GM23338 (cell line): ENCODE data around the gene ARRDC2. TPM values are rescaled to one million over a fixed set of nuclear protein-coding genes. Genes with fewer than 3 reads are reported as not detected.

ENCODE experiments used
- ATAC-seq: fragments of 200-7000 bp; cut with Tn5 transposase; 3 replicates; pipeline ENCODE4 v1.9.1; 2020
- DNase-seq: peaks from one replicate; pipeline ENCODE4 v3.0.0-alpha.2; 2015; ENCODE audit warnings: low spot score
- H2AFZ ChIP-seq: fragments of 200-600 bp; sonication (generic); 2 replicates; pipeline ENCODE4 v1.8.0; 2016; ENCODE audit warnings: antibody characterized with exemption, mild to moderate bottlenecking, moderate library complexity
- H3F3A ChIP-seq: fragments of 200-600 bp; sonication (generic); replicated peaks from 2 replicates; pipeline ENCODE4 v1.8.0; 2017; ENCODE audit warnings: antibody characterized with exemption, mixed run types, low read depth
- H3K27ac ChIP-seq: fragments of 200-600 bp; sonication (generic); 2 replicates; pipeline ENCODE4 v1.6.1; 2016; ENCODE audit warnings: low read depth
- H3K27me3 ChIP-seq: fragments of 200-600 bp; sonication (generic); 2 replicates; pipeline ENCODE4 v1.8.0; 2016; ENCODE audit warnings: mild to moderate bottlenecking, mixed run types, moderate library complexity; ENCODE audit not compliant: insufficient read depth
- H3K36me3 ChIP-seq: fragments of 200-600 bp; sonication (generic); 2 replicates; pipeline ENCODE4 v1.8.0; 2016; ENCODE audit warnings: mild to moderate bottlenecking; ENCODE audit not compliant: insufficient read depth
- H3K4me1 ChIP-seq: fragments of 200-600 bp; sonication (generic); 2 replicates; pipeline ENCODE4 v1.8.0; 2016; ENCODE audit warnings: mild to moderate bottlenecking, moderate library complexity; ENCODE audit not compliant: insufficient read depth
- H3K4me2 ChIP-seq: fragments of 200-600 bp; sonication (generic); 2 replicates; pipeline ENCODE4 v1.7.1; 2017; ENCODE audit warnings: mixed run types
- H3K4me3 ChIP-seq: fragments of 200-600 bp; sonication (generic); 2 replicates; pipeline ENCODE4 v1.6.1; 2016; ENCODE audit warnings: mixed run types
- H3K79me2 ChIP-seq: fragments of 200-600 bp; sonication (generic); replicated peaks from 2 replicates; pipeline ENCODE4 v1.8.0; 2017; ENCODE audit warnings: mild to moderate bottlenecking; ENCODE audit not compliant: insufficient read depth
- H3K9me2 ChIP-seq: fragments of 200-600 bp; sonication (generic); 2 replicates; pipeline ENCODE4 v1.8.0; 2017; ENCODE audit not compliant: insufficient read depth
- H4K20me1 ChIP-seq: fragments of 200-600 bp; sonication (generic); replicated peaks from 2 replicates; pipeline ENCODE4 v1.8.0; 2017; ENCODE audit warnings: mild to moderate bottlenecking; ENCODE audit not compliant: insufficient read depth
- H3K27ac Mint-ChIP-seq: 2 replicates; pipeline ENCODE4 v1.8.0; 2020; ENCODE audit warnings: inconsistent platforms, mild to moderate bottlenecking, moderate library complexity, mixed read lengths
- H3K27me3 Mint-ChIP-seq: 3 replicates; pipeline ENCODE4 v1.8.0; 2022; ENCODE audit warnings: low read depth, mild to moderate bottlenecking, moderate library complexity, mixed read lengths, inconsistent platforms; ENCODE audit not compliant: insufficient read depth, poor library complexity
- H3K36me3 Mint-ChIP-seq: 3 replicates; pipeline ENCODE4 v1.8.0; 2021; ENCODE audit warnings: low read depth, mild to moderate bottlenecking, inconsistent platforms, moderate library complexity, mixed read lengths
- H3K4me1 Mint-ChIP-seq: 3 replicates; pipeline ENCODE4 v1.8.0; 2020; ENCODE audit warnings: mild to moderate bottlenecking, inconsistent platforms, mixed read lengths
- H3K4me3 Mint-ChIP-seq: 3 replicates; pipeline ENCODE4 v1.8.0; 2021; ENCODE audit warnings: moderate library complexity, mild to moderate bottlenecking, inconsistent platforms, mixed read lengths
- H3K9me3 Mint-ChIP-seq: 3 replicates; pipeline ENCODE4 v1.8.0; 2020; ENCODE audit warnings: moderate library complexity, mild to moderate bottlenecking, inconsistent platforms, mixed read lengths
- CTCF ChIP-seq, 2 experiments: fragments of 200-600 bp in 1 of 2; sonication (generic) in 1 of 2; conservative IDR thresholded peaks; 2 replicates each; pipeline versions ENCODE4 v1.5.1 to v1.6.1; 2016 to 2017; ENCODE audit warnings: antibody characterized with exemption in 2 of 2, low read depth in 2 of 2, mild to moderate bottlenecking in 2 of 2, moderate library complexity in 1 of 2
- ETS1 ChIP-seq: IDR thresholded peaks from 2 replicates; pipeline ENCODE4 v1.6.1; 2016; ENCODE audit warnings: antibody characterized with exemption
- EZH2 ChIP-seq: fragments of 200-600 bp; sonication (generic); IDR thresholded peaks from one replicate; pipeline ENCODE4 v1.8.0; 2017; ENCODE audit warnings: antibody characterized with exemption, mild to moderate bottlenecking, low read depth; ENCODE audit not compliant: unreplicated experiment
- JUNB ChIP-seq: IDR thresholded peaks from one replicate; pipeline ENCODE4 v1.6.1; 2016; ENCODE audit warnings: antibody characterized with exemption; ENCODE audit not compliant: unreplicated experiment
- NANOG ChIP-seq: IDR thresholded peaks from 2 replicates; pipeline ENCODE4 v1.6.1; 2016; ENCODE audit warnings: antibody characterized with exemption, borderline replicate concordance
- POLR2AphosphoS5 ChIP-seq: IDR thresholded peaks from 2 replicates; pipeline ENCODE4 v1.6.1; 2016; ENCODE audit warnings: antibody characterized with exemption, low read depth
- REST ChIP-seq: IDR thresholded peaks from one replicate; pipeline ENCODE4 v1.6.1; 2018; ENCODE audit warnings: antibody characterized with exemption; ENCODE audit not compliant: unreplicated experiment
- STAT1 ChIP-seq: IDR thresholded peaks from one replicate; pipeline ENCODE4 v1.6.1; 2016; ENCODE audit warnings: antibody characterized with exemption; ENCODE audit not compliant: unreplicated experiment
- ZNF331 ChIP-seq: fragments of 250-450 bp; sonication (Bioruptor Pico); IDR thresholded peaks from 2 replicates; pipeline ENCODE4 v1.5.0; 2020; ENCODE audit warnings: low read depth, mild to moderate bottlenecking, moderate library complexity
- ZNF462 ChIP-seq: fragments of 250-450 bp; sonication (Bioruptor Pico); IDR thresholded peaks from 2 replicates; pipeline ENCODE4 v1.5.0; 2020; ENCODE audit warnings: mild to moderate bottlenecking, moderate library complexity
- polyA plus RNA-seq: library from polyadenylated mRNA; unstranded; fragments of >200 nt; fragmentation: Nextera tagmentation; extraction: Ambion mirVana; gene quantifications from 2 replicates; pipeline ENCODE4 v1.2.1, GENCODE V29; 2016
- total RNA-seq: library from RNA; depleted of rRNA; stranded (reverse); fragments of >200 nt; shearing (Covaris generic); gene quantifications from 2 replicates; pipeline ENCODE4 v1.2.3, GENCODE V29; 2014

The ARRDC2 gene
- total and polyA plus RNA-seq, 2 experiments from 2014 or later: 2.4 to 7.1 TPM

DNA sequence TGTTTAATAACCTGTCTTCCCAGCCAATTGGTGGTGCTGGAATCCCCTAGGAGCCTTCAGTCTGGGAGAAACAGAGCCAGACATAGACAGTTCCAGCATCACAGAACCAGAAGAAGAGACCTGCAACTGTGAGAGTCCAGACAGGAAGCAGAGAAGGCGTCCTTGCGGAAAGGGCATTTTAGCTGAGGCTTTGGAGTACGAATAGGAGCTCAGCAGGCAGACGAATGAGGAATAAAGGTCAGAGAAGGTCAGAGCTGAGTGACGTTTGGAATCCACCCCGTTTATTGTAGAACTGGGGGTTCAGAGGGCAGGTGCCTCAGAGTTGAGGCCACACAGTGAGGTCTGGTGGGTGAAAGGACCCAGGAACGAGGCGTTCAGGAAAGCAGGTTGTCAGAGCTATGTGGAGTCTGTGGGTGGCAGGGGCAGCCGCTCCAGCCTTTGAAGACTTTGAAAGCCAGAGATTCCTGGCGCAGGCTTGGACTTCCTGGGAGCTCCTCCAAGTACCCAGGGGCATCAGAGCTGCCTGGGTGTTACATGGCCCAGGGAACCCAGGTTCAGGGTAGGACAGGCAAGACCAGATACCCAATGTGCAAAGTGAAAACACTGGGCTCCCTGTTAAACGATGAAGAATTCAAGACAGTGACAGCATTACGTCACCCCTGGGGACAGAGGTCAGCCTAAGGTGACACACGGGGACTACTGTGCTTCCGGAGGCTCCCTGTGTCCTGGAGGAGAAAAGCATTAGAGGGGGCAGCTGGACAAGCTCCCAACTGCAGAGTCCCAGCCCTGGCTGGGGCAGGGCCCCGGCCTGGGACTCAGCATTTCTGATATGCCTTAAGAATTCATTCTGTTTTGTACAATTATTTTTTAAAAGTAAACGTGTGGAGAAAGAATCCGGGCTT lies 5.5 kb downstream of the ARRDC2 start (continued):
- TF ChIP-seq ZNF462 (CRISPR knock-in tag) (no peak), POLR2AphosphoS5 (no peak), NANOG (no peak), ZNF331 (no peak), ETS1 (no peak), JUNB (no peak)

GRCh38 chr19:18014197-18014596 lies 6.2 kb downstream of the ARRDC2 start:
- Histone ChIP-seq H4K20me1 (no peaks in the 10 kb centered on the region), H2AFZ (no peak overlapping the region), H3K27ac (no peak overlapping the region), H3K27me3 (no peaks in the 10 kb centered on the region), H3K4me3 (no peak overlapping the region), H3K9me2 (no peaks in the 10 kb centered on the region), H3K4me2 (no peak overlapping the region), H3K79me2 (no peaks in the 10 kb centered on the region), H3K4me1 (no peaks in the 10 kb centered on the region), H3F3A (no peaks in the 10 kb centered on the region), H3K36me3 (no peaks in the 10 kb centered on the region)
- peaks cover 5% of the 10 kb centered on the region for H3K27me3 Mint-ChIP-seq
- no peaks in the 10 kb centered on the region for H3K9me3 Mint-ChIP-seq
- DNase-seq (no peak), ATAC-seq (no peak)
- no peaks in the 10 kb centered on the region; the same call in 2 of the 3 replicates for H3K4me1 Mint-ChIP-seq
- no peak overlapping the region for H3K4me3 Mint-ChIP-seq
- no peaks in the 10 kb centered on the region; the same call in 2 of the 3 replicates for H3K36me3 Mint-ChIP-seq
- no peak overlapping the region for H3K27ac Mint-ChIP-seq
- no peak for TF ChIP-seq ETS1
- TF ChIP-seq EZH2: no peak
- TF ChIP-seq ZNF331: no peak
- TF ChIP-seq REST: no peak
- no peak for TF ChIP-seq STAT1
- TF ChIP-seq JUNB: no peak
- TF ChIP-seq CTCF (conservative IDR thresholded peaks at IDR 0.05; ENCODE audit: low read depth in 2 of 2): no peak
